CD14-positive monocyte (primary cell): ENCODE data around the gene NR2F2. TPM values are rescaled to one million over a fixed set of nuclear protein-coding genes. Genes with fewer than 3 reads are reported as not detected.

Experiments used
- DNase-seq, 3 donors: peaks; one replicate each; pipeline ENCODE4 v3.0.0-alpha.2; 2011 to 2022
- H2AFZ ChIP-seq: 2 replicates; pipeline ENCODE4 v1.6.0; 2012; ENCODE audit warnings: mild to moderate bottlenecking, low read depth, low read length, inconsistent platforms; ENCODE audit not compliant: insufficient read depth, poor library complexity, severe bottlenecking
- H3K27ac ChIP-seq, 2 donors: 1 replicate in 1 of 2; 2 replicates in 1 of 2; pipeline ENCODE4 v1.5.1; 2012 to 2013; ENCODE audit warnings: low read length in 2 of 2, control low read depth in 1 of 2, inconsistent platforms in 1 of 2, low read depth in 1 of 2, mild to moderate bottlenecking in 1 of 2
- H3K27me3 ChIP-seq, 2 donors: one replicate each; pipeline versions ENCODE4 v1.6.0 to v1.6.1; 2011 to 2013; ENCODE audit warnings: low read length in 2 of 2; ENCODE audit not compliant: control insufficient read depth in 2 of 2, insufficient read depth in 2 of 2
- H3K36me3 ChIP-seq, 2 donors: replicated peaks in 1 of 2; 1 replicate in 1 of 2; 2 replicates in 1 of 2; pipeline versions ENCODE4 v1.5.1 to v1.6.1; 2012 to 2013; ENCODE audit warnings: low read length in 2 of 2, control low read depth in 1 of 2, inconsistent platforms in 1 of 2, mild to moderate bottlenecking in 1 of 2; ENCODE audit not compliant: insufficient read depth in 2 of 2, control insufficient read depth in 1 of 2
- H3K4me1 ChIP-seq, 2 donors: 1 replicate in 1 of 2; 2 replicates in 1 of 2; pipeline versions ENCODE4 v1.5.1 to v1.6.1; 2012 to 2013; ENCODE audit warnings: low read length in 2 of 2, control low read depth in 1 of 2, inconsistent platforms in 1 of 2, mild to moderate bottlenecking in 1 of 2, moderate library complexity in 1 of 2; ENCODE audit not compliant: insufficient read depth in 2 of 2, control insufficient read depth in 1 of 2
- H3K4me2 ChIP-seq: replicated peaks from 2 replicates; pipeline ENCODE3; 2012; ENCODE audit warnings: low read length, moderate library complexity, mild to moderate bottlenecking; ENCODE audit not compliant: poor library complexity, severe bottlenecking; ENCODE audit errors: extremely low read depth
- H3K4me3 ChIP-seq, 3 experiments: fragments of 200-600 bp in 1 of 3; sonication (generic) in 1 of 3; replicated peaks in 1 of 3; 1 replicate in 2 of 3; 2 replicates in 1 of 3; pipeline ENCODE4 v1.5.1; 2011 to 2013; ENCODE audit warnings: low read length in 3 of 3, mild to moderate bottlenecking in 3 of 3, control low read depth in 2 of 3, low read depth in 2 of 3, inconsistent platforms in 1 of 3, moderate library complexity in 1 of 3
- H3K79me2 ChIP-seq: 2 replicates; pipeline ENCODE4 v1.6.0; 2012; ENCODE audit warnings: mild to moderate bottlenecking, control low read depth, inconsistent platforms, low read length, moderate library complexity; ENCODE audit not compliant: insufficient read depth
- H3K9ac ChIP-seq: 2 replicates; pipeline ENCODE4 v1.6.0; 2017; ENCODE audit warnings: low read length, mild to moderate bottlenecking; ENCODE audit not compliant: insufficient read depth, poor library complexity, severe bottlenecking
- H3K9me3 ChIP-seq, 2 donors: replicated peaks in 1 of 2; 1 replicate in 1 of 2; 2 replicates in 1 of 2; pipeline versions ENCODE4 v1.5.1 to v1.6.1; 2012 to 2013; ENCODE audit warnings: low read length in 2 of 2, control low read depth in 1 of 2; ENCODE audit not compliant: control insufficient read depth in 1 of 2, insufficient read depth in 1 of 2
- H4K20me1 ChIP-seq: 2 replicates; pipeline ENCODE4 v1.6.0; 2012; ENCODE audit warnings: mild to moderate bottlenecking, low read length, control low read depth, moderate library complexity; ENCODE audit not compliant: insufficient read depth
- H3K27ac Mint-ChIP-seq, 7 donors: one replicate each; pipeline ENCODE4 v1.8.0; 2020; ENCODE audit warnings: mild to moderate bottlenecking in 7 of 7, mixed read lengths in 7 of 7, moderate library complexity in 6 of 7, inconsistent platforms in 2 of 7
- H3K27me3 Mint-ChIP-seq, 3 donors: one replicate each; pipeline ENCODE4 v1.8.0; 2021 to 2022; ENCODE audit warnings: low read depth in 3 of 3, mild to moderate bottlenecking in 3 of 3, mixed read lengths in 3 of 3, moderate library complexity in 3 of 3, inconsistent platforms in 1 of 3
- H3K36me3 Mint-ChIP-seq, 2 donors: one replicate each; pipeline ENCODE4 v1.8.0; 2020; ENCODE audit warnings: mixed read lengths in 2 of 2, inconsistent platforms in 1 of 2, mild to moderate bottlenecking in 1 of 2
- H3K4me1 Mint-ChIP-seq: one replicate; pipeline ENCODE4 v1.8.0; 2020; ENCODE audit warnings: mild to moderate bottlenecking, mixed read lengths
- H3K4me3 Mint-ChIP-seq, 2 donors: one replicate each; pipeline ENCODE4 v1.8.0; 2020; ENCODE audit warnings: mild to moderate bottlenecking in 2 of 2, mixed read lengths in 2 of 2, moderate library complexity in 1 of 2
- H3K9me3 Mint-ChIP-seq, 7 donors: one replicate each; pipeline ENCODE4 v1.8.0; 2020 to 2022; ENCODE audit warnings: mixed read lengths in 7 of 7, mild to moderate bottlenecking in 6 of 7, moderate library complexity in 6 of 7, inconsistent platforms in 2 of 7
- CTCF ChIP-seq: fragments of 200-600 bp; IDR thresholded peaks from one replicate; pipeline ENCODE4 v1.8.0; 2022; ENCODE audit warnings: antibody characterized with exemption, mild to moderate bottlenecking
- WGBS: methylation state at CpG from one replicate; pipeline ENCODE4 v1.1.5; 2013; ENCODE audit warnings: missing lambda C conversion rate; ENCODE audit not compliant: insufficient coverage; 5-methylcytosine and 5-hydroxymethylcytosine counted together
- intact Hi-C, 2 donors: fragments of 100-400 bp; cut with micrococcal nuclease; formaldehyde crosslinking; loops; one replicate each; pipeline versions ENCODE4 v1.15.0 to v1.15.1; 2023
- polyA plus RNA-seq, 3 donors: library from polyadenylated mRNA; depleted of rRNA in 1 of 3; unstranded in 2 of 3; stranded (reverse) in 1 of 3; fragments of 300-500 nt in 2 of 3; fragments of >200 nt in 1 of 3; fragmentation: Illumina TruSeq in 2 of 3; gene quantifications; 1 replicate in 2 of 3; 2 replicates in 1 of 3; pipeline ENCODE4 v1.2.3, GENCODE V29; 2012 to 2021

Gene NR2F2
- polyA plus RNA-seq, 3 donors: not detected

GRCh38 chr15:96323319-96324145 is 7.0 kb upstream of the NR2F2 start:
- 12% methylated on average over 27 of the region's 29 CpGs for WGBS
- Histone ChIP-seq H3K4me3 (no peak overlapping the region), H4K20me1 (no peaks in the 10 kb centered on the region), H3K4me1 (peaks cover 6 to 10% of the 10 kb centered on the region in 2 donors), H3K27ac (no peak overlapping the region), H3K4me2 (no peak overlapping the region), H2AFZ (no peak overlapping the region), H3K36me3 (no peaks in the 10 kb centered on the region), H3K9ac (no peak overlapping the region), H3K9me3 (peaks cover 0 to 51% of the 10 kb centered on the region in 2 donors), H3K79me2 (no peaks in the 10 kb centered on the region), H3K27me3 (peaks cover 85 to 99% of the 10 kb centered on the region in 2 donors)
- H3K36me3 Mint-ChIP-seq: peaks cover 3 to 10% of the 10 kb centered on the region in 2 donors
- no peak for TF ChIP-seq CTCF
- H3K4me3 Mint-ChIP-seq: peak overlapping the region in 1 of 2 donors; percentile 88
- peaks cover 10% of the 10 kb centered on the region for H3K4me1 Mint-ChIP-seq
- DNase-seq: no peak
- no peak overlapping the region for H3K27ac Mint-ChIP-seq
- peaks cover 0 to 25% (median 8%) of the 10 kb centered on the region in 7 donors for H3K9me3 Mint-ChIP-seq
- H3K27me3 Mint-ChIP-seq: peaks cover 85 to 97% (median 92%) of the 10 kb centered on the region in 3 donors
- intact Hi-C loops: no loop called here

GRCh38 chr15:96324192-96324895 is 6.2 kb upstream of the NR2F2 start:
- peaks cover 3 to 10% of the 10 kb centered on the region in 2 donors for H3K36me3 Mint-ChIP-seq
- H3K9ac ChIP-seq: no peak overlapping the region
- intact Hi-C loops: no loop called here

More at GRCh38 chr15:96324192-96324895, 6.2 kb upstream of the NR2F2 start:
- Histone ChIP-seq H3K4me2 (no peak overlapping the region), H2AFZ (no peak overlapping the region), H3K27ac (no peak overlapping the region), H3K27me3 (peaks cover 92 to 99% of the 10 kb centered on the region in 2 donors), H3K36me3 (no peaks in the 10 kb centered on the region), H3K4me3 (no peak overlapping the region), H3K9me3 (peaks cover 0 to 55% of the 10 kb centered on the region in 2 donors), H3K4me1 (peaks cover 6 to 10% of the 10 kb centered on the region in 2 donors), H3K79me2 (no peaks in the 10 kb centered on the region), H4K20me1 (no peaks in the 10 kb centered on the region)
- no peak overlapping the region for H3K27ac Mint-ChIP-seq
- H3K4me1 Mint-ChIP-seq: peaks cover 10% of the 10 kb centered on the region
- TF ChIP-seq CTCF: no peak
- 6% methylated on average over 4 of the region's 12 CpGs for WGBS
- H3K27me3 Mint-ChIP-seq: peaks cover 91 to 98% (median 97%) of the 10 kb centered on the region in 3 donors
- H3K9me3 Mint-ChIP-seq: peaks cover 0 to 25% (median 8%) of the 10 kb centered on the region in 7 donors
- DNase-seq: no peak
- peak overlapping the region in 1 of 2 donors; percentile 88 for H3K4me3 Mint-ChIP-seq
